Measurements from ENCODE around the gene LHFPL3. TPM values are rescaled to one million over a fixed set of nuclear protein-coding genes. Genes with fewer than 3 reads are reported as not detected.

Gene LHFPL3
- total RNA-seq, 1 donor from 2014 or later, result 7.2 TPM

- DNase-seq (ENCODE audit: low spot score), result no peak
Measured at GRCh38 chr7:104371216-104371979, 43.0 kb downstream of the LHFPL3 start.

- no peak for DNase-seq (ENCODE audit: low spot score)
Measured at GRCh38 chr7:104371980-104372357, 43.6 kb downstream of the LHFPL3 start.

GRCh38 chr7:104382616-104383015 is 54.2 kb downstream of the LHFPL3 start:
- DNase-seq (ENCODE audit: low spot score), result no peak

GRCh38 chr7:104386943-104387342 is 58.5 kb downstream of the LHFPL3 start:
- DNase-seq (ENCODE audit: low spot score), result no peak

GRCh38 chr7:104388222-104388621 is 59.8 kb downstream of the LHFPL3 start:
- no peak for DNase-seq (ENCODE audit: low spot score)

GRCh38 chr7:104395162-104395561 is 66.8 kb downstream of the LHFPL3 start:
- DNase-seq (ENCODE audit: low spot score), result no peak

- no peak for DNase-seq (ENCODE audit: low spot score)
Measured at GRCh38 chr7:104397442-104397841, 69.0 kb downstream of the LHFPL3 start.

GRCh38 chr7:104408371-104408770 is 80.0 kb downstream of the LHFPL3 start:
- no peak for DNase-seq (ENCODE audit: low spot score)

- DNase-seq (ENCODE audit: low spot score), result no peak
Measured at GRCh38 chr7:104410742-104411141, 82.3 kb downstream of the LHFPL3 start.

- no peak for DNase-seq (ENCODE audit: low spot score)
Measured at GRCh38 chr7:104412911-104413310, 84.5 kb downstream of the LHFPL3 start.

GRCh38 chr7:104414216-104414615 is 85.8 kb downstream of the LHFPL3 start:
- DNase-seq (ENCODE audit: low spot score), result no peak

- DNase-seq (ENCODE audit: low spot score), result no peak
Measured at GRCh38 chr7:104415700-104416099, 87.3 kb downstream of the LHFPL3 start.

GRCh38 chr7:104416866-104417393 is 88.5 kb downstream of the LHFPL3 start:
- no peak for DNase-seq (ENCODE audit: low spot score)

GRCh38 chr7:104431930-104432329 is 103.5 kb downstream of the LHFPL3 start:
- DNase-seq (ENCODE audit: low spot score), result no peak

GRCh38 chr7:104434129-104434528 is 105.7 kb downstream of the LHFPL3 start:
- no peak for DNase-seq (ENCODE audit: low spot score)

GRCh38 chr7:104442481-104442880 is 114.1 kb downstream of the LHFPL3 start:
- no peak for DNase-seq (ENCODE audit: low spot score)

GRCh38 chr7:104444017-104444416 is 115.6 kb downstream of the LHFPL3 start:
- DNase-seq (ENCODE audit: low spot score), result no peak

GRCh38 chr7:104445393-104445792 is 117.0 kb downstream of the LHFPL3 start:
- no peak for DNase-seq (ENCODE audit: low spot score)

GRCh38 chr7:104450861-104451260 is 122.5 kb downstream of the LHFPL3 start:
- no peak for DNase-seq (ENCODE audit: low spot score)

GRCh38 chr7:104453190-104453589 is 124.8 kb downstream of the LHFPL3 start:
- no peak for DNase-seq (ENCODE audit: low spot score)

GRCh38 chr7:104458875-104459274 is 130.5 kb downstream of the LHFPL3 start:
- no peak for DNase-seq (ENCODE audit: low spot score)

GRCh38 chr7:104469166-104469820 is 140.9 kb downstream of the LHFPL3 start:
- no peak for DNase-seq (ENCODE audit: low spot score)

- no peak for DNase-seq (ENCODE audit: low spot score)
Measured at GRCh38 chr7:104480529-104480928, 152.1 kb downstream of the LHFPL3 start.
